ENCODE results near the gene DIS3L2. TPM values are rescaled to one million over a fixed set of nuclear protein-coding genes. Genes with fewer than 3 reads are reported as not detected.
"Not testable (repeated sequence)": the region's sequence is repeated elsewhere in the genome, so short reads cannot be mapped to it uniquely, and the experiment has no call there.

DIS3L2 gene
- total RNA-seq, 1 donor from 2014 or later, result 17.1 TPM

GRCh38 chr2:232342635-232343565, 381.4 kb downstream of the DIS3L2 start:
- DNase-seq (ENCODE audit: low read depth, low spot score), result no peak

- DNase-seq (ENCODE audit: low read depth, low spot score), result no peak
Observed at GRCh38 chr2:232343821-232344220, 382.3 kb downstream of the DIS3L2 start.

GRCh38 chr2:232345251-232345650, 383.7 kb downstream of the DIS3L2 start:
- DNase-seq (ENCODE audit: low read depth, low spot score), result no peak

- DNase-seq (ENCODE audit: low read depth, low spot score), result no peak
Observed at GRCh38 chr2:232347369-232347768, 385.9 kb downstream of the DIS3L2 start.

- DNase-seq (ENCODE audit: low read depth, low spot score), result no peak
Observed at GRCh38 chr2:232348936-232349335, 387.4 kb downstream of the DIS3L2 start.

- DNase-seq (ENCODE audit: low read depth, low spot score), result no peak
Observed at GRCh38 chr2:232349546-232349945, 388.0 kb downstream of the DIS3L2 start.

- DNase-seq (ENCODE audit: low read depth, low spot score), result no peak
Observed at GRCh38 chr2:232349946-232350635, 388.6 kb downstream of the DIS3L2 start.

- no peak for DNase-seq (ENCODE audit: low read depth, low spot score)
Observed at GRCh38 chr2:232350804-232351685, 389.5 kb downstream of the DIS3L2 start.

GRCh38 chr2:232351686-232352510, 390.4 kb downstream of the DIS3L2 start:
- no peak for DNase-seq (ENCODE audit: low read depth, low spot score)

- DNase-seq (ENCODE audit: low read depth, low spot score), result no peak
Observed at GRCh38 chr2:232352511-232353091, 391.1 kb downstream of the DIS3L2 start.

- no peak for DNase-seq (ENCODE audit: low read depth, low spot score)
Observed at GRCh38 chr2:232353096-232353495, 391.6 kb downstream of the DIS3L2 start.

- no peak for DNase-seq (ENCODE audit: low read depth, low spot score)
Observed at GRCh38 chr2:232353660-232354059, 392.1 kb downstream of the DIS3L2 start.

- DNase-seq (ENCODE audit: low read depth, low spot score), result no peak
Observed at GRCh38 chr2:232354069-232354468, 392.6 kb downstream of the DIS3L2 start.

GRCh38 chr2:232361646-232362045, 400.1 kb downstream of the DIS3L2 start:
- no peak for DNase-seq (ENCODE audit: low read depth, low spot score)

GRCh38 chr2:232362174-232362900, 400.8 kb downstream of the DIS3L2 start:
- no peak for DNase-seq (ENCODE audit: low read depth, low spot score)

- DNase-seq (ENCODE audit: low read depth, low spot score), result not testable (repeated sequence)
Observed at GRCh38 chr2:232363064-232363783, 401.7 kb downstream of the DIS3L2 start.

- no peak for DNase-seq (ENCODE audit: low read depth, low spot score)
Observed at GRCh38 chr2:232363784-232364615, 402.5 kb downstream of the DIS3L2 start.

All from pulmonary artery endothelial cell (primary cell).